Measurements from ENCODE around the gene RPP21.

- TF ChIP-seq CTCF (IDR thresholded peaks at IDR 0.05; ENCODE audit: borderline replicate concordance, extremely low read depth, low read length, poor library complexity, severe bottlenecking), result no peak
- TF ChIP-seq EZH2 (IDR thresholded peaks at IDR 0.05; ENCODE audit: borderline replicate concordance, low read depth, low read length, severe bottlenecking), result no peak
These were observed 11.6 kb downstream of the RPP21 start for GRCh38 chr6:30356536-30356935.

All from DND-41 (cell line).